ENCODE results near the gene FBXL14.
A peak's percentile ranks its signal among the peaks of the same experiment; 100 is the strongest.

FBXL14 gene

DNA sequence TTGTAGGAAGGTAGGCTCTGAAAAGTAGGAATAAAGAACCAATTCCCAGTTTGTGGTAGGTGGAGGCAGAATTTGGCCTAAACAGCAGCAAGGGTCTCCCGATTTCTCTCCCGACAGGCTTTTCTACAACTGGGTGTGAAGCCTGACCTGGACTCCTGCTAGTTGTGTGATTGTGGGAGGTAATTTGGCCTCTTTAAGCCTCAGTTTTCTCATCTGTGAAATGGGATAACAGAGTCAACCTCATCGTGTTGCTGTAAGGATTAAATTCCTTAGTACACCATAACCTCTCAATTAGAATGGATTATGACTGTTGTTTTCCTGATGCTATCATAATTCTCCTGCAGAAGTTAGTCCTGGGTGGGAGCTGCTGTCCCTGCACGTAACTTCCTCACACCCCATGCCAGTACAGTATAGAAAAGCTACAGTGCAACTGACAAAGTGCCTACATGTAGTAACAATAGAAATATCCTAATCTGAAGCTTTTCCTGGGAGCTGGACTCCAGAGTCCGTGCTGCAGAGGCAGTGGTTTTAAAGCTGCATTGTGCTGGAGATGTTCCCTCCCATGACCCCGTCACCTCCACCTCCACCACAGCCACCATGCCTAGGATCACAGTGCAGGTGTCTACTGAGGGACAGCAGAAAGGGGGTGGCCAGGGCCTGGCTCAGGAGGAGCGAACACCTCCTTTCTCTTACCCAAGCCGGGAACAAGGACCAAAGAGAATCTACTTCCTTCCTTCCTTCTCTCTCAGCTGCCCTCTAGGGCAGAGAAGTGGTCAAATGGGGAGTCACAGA is 76.5 kb downstream of the FBXL14 start:
- H3K4me3 ChIP-seq (ENCODE audit: low read depth, low read length), result no peak overlapping the region
- DNase-seq (ENCODE audit: low read depth, low spot score), result no peak
- TF ChIP-seq, protein P1, sequence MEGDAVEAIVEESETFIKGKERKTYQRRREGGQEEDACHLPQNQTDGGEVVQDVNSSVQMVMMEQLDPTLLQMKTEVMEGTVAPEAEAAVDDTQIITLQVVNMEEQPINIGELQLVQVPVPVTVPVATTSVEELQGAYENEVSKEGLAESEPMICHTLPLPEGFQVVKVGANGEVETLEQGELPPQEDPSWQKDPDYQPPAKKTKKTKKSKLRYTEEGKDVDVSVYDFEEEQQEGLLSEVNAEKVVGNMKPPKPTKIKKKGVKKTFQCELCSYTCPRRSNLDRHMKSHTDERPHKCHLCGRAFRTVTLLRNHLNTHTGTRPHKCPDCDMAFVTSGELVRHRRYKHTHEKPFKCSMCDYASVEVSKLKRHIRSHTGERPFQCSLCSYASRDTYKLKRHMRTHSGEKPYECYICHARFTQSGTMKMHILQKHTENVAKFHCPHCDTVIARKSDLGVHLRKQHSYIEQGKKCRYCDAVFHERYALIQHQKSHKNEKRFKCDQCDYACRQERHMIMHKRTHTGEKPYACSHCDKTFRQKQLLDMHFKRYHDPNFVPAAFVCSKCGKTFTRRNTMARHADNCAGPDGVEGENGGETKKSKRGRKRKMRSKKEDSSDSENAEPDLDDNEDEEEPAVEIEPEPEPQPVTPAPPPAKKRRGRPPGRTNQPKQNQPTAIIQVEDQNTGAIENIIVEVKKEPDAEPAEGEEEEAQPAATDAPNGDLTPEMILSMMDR (IDR thresholded peaks at IDR 0.05; ENCODE audit: insufficient read depth, low read length, missing control alignments), result no peak
- POLR2A ChIA-PET, result interaction anchor here (0.6 to 1.2 kb wide), 2 partner anchors 17 to 70 kb away, joined by 3 read pairs; no protein-coding TSS in a partner anchor
- CTCF ChIA-PET, result interaction anchor here (0.9 to 1.6 kb wide), 3 partner anchors 12 to 76 kb away, joined by 3 read pairs; no protein-coding TSS in a partner anchor

DNA sequence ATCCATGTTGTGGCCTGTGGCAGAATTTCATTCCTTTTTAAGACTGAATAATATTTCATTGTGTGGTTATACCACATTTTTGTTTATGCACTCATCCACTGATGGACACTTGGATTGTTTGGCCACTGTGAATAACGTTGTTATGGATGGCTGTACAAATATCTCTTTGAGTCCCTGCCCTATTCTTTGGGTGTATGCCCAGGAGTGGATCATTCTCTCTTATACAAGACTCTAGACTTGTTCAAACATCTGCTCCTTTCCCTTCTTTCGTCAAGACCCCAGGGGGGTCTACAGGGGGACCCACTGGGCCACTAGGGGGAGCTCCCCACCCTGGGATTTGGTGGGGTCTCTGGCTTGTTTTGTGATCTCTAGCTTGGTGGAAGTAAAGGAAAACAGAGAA is 77.4 kb downstream of the FBXL14 start:
- H3K4me3 ChIP-seq (ENCODE audit: low read depth, low read length), result no peak overlapping the region
- ChIA-PET CTCF (interaction anchor here (0.9 to 1.6 kb wide), 2 partner anchors 13 to 77 kb away, joined by 3 read pairs; no protein-coding TSS in a partner anchor), POLR2A (interaction anchor here (1.2 kb wide), 1 partner anchor 18 kb away, joined by 3 read pairs; no protein-coding TSS in a partner anchor)
- DNase-seq (ENCODE audit: low read depth, low spot score), result peak; percentile 41
- TF ChIP-seq, protein P1 (IDR thresholded peaks at IDR 0.05; ENCODE audit: insufficient read depth, low read length, missing control alignments), result peak; percentile 12

Data from AG04449 (cell line).